HFFc6 (cell line): ENCODE measurements around the gene MAP3K4. TPM values are rescaled to one million over a fixed set of nuclear protein-coding genes. Genes with fewer than 3 reads are reported as not detected.
A peak's percentile ranks its signal among the peaks of the same experiment; 100 is the strongest.
"Not testable (repeated sequence)": the region's sequence is repeated elsewhere in the genome, so short reads cannot be mapped to it uniquely, and the experiment has no call there.

Experiments
- DNase-seq: peaks from one replicate; pipeline ENCODE4 v3.0.0-alpha.2; 2018
- H3K27ac Mint-ChIP-seq: 2 replicates; pipeline ENCODE4 v1.8.0; 2020; ENCODE audit warnings: mild to moderate bottlenecking, mixed read lengths
- H3K27me3 Mint-ChIP-seq: 2 replicates; pipeline ENCODE4 v1.8.0; 2021; ENCODE audit warnings: mild to moderate bottlenecking, moderate library complexity, mixed read lengths; ENCODE audit not compliant: insufficient read depth
- H3K36me3 Mint-ChIP-seq: 2 replicates; pipeline ENCODE4 v1.8.0; 2021; ENCODE audit warnings: low read depth, mixed read lengths
- H3K4me1 Mint-ChIP-seq: 2 replicates; pipeline ENCODE4 v1.8.0; 2020; ENCODE audit warnings: low read depth, mixed read lengths
- H3K4me3 Mint-ChIP-seq: 2 replicates; pipeline ENCODE4 v1.8.0; 2020; ENCODE audit warnings: mild to moderate bottlenecking, moderate library complexity, mixed read lengths
- H3K9me3 Mint-ChIP-seq: 2 replicates; pipeline ENCODE4 v1.8.0; 2020; ENCODE audit warnings: mild to moderate bottlenecking, mixed read lengths
- total RNA-seq, 6 experiments: library from RNA; stranded (reverse); fragmentation: NEBNext Ultra II Directional; extraction: Animal tissue kit (Norgen Biotek cat#: 25700); gene quantifications; 2 replicates in 1 of 6; 3 replicates in 5 of 6; pipeline ENCODE4 v1.2.3, GENCODE V29; 2021
- TF ChIP-seq, protein P1 (sequence below): fragments of 200-600 bp; sonication (generic); IDR thresholded peaks from 2 replicates; pipeline ENCODE4 v1.5.0; 2021; ENCODE audit warnings: antibody characterized with exemption, mild to moderate bottlenecking

The MAP3K4 gene
- total RNA-seq, 6 experiments from 2014 or later = 16.8 to 26.2 (median 22.3) TPM

DNA sequence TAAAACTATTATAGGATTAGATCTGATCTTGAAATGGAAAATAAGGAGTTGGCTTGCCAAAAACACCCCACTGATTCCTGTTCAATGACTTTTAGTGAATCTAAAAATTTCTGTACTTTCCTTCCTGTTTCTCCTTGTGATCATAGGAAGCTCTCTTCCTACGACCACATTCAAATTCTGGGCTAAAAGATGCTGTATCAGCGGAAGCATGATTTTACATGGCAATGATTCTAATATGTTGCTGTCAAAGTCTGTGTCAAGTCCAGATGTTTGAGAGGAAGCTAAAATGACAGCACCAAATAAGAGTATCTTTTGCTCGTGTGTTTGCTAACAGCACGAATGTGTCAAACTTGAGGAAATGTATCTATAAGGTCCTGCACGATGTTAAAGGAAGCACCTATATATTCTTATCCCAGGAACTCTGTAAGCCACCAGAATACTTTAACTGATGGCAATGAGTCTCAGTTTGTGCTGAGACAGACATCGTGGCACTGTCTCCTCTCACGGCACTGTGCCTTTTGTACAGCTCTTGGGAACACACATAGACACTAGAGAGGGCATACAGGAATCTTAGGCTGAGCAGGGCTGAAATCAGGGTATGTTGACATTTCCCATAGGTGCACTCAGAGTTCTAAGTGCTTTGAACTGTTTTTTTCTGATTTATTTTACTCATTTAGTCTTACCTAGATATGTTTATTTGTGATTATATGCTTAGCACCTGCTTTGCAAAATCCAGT lies 24.9 kb upstream of the MAP3K4 start:
- H3K36me3 Mint-ChIP-seq = no peaks in the 10 kb centered on the region
- H3K4me1 Mint-ChIP-seq = peaks cover 7% of the 10 kb centered on the region
- TF ChIP-seq, protein P1, sequence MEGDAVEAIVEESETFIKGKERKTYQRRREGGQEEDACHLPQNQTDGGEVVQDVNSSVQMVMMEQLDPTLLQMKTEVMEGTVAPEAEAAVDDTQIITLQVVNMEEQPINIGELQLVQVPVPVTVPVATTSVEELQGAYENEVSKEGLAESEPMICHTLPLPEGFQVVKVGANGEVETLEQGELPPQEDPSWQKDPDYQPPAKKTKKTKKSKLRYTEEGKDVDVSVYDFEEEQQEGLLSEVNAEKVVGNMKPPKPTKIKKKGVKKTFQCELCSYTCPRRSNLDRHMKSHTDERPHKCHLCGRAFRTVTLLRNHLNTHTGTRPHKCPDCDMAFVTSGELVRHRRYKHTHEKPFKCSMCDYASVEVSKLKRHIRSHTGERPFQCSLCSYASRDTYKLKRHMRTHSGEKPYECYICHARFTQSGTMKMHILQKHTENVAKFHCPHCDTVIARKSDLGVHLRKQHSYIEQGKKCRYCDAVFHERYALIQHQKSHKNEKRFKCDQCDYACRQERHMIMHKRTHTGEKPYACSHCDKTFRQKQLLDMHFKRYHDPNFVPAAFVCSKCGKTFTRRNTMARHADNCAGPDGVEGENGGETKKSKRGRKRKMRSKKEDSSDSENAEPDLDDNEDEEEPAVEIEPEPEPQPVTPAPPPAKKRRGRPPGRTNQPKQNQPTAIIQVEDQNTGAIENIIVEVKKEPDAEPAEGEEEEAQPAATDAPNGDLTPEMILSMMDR = no peak
- no peaks in the 10 kb centered on the region for H3K9me3 Mint-ChIP-seq
- DNase-seq = no peak
- H3K4me3 Mint-ChIP-seq = no peak overlapping the region
- peaks cover 15% of the 10 kb centered on the region for H3K27me3 Mint-ChIP-seq
- no peak overlapping the region for H3K27ac Mint-ChIP-seq

DNA sequence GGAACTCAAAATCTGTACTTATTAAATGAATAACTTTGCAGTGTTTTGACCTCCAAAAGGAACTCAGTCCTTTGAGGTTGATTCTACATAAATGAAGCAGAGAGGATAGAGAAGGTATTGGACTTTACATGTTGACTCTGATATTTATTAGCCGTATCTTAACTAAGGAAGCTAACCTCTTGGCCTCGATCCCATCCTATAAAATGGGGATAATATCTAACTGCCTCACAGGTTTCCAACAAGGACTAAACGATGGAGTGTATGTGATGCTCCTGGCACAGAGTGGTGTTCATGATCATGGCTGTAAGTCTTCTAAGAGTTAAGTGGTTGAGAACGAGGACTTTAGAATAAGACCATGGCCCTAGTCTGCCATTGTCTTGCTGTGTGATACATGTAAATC lies 24.2 kb upstream of the MAP3K4 start:
- Mint-ChIP-seq H3K27me3 (peaks cover 15% of the 10 kb centered on the region), H3K9me3 (no peaks in the 10 kb centered on the region), H3K27ac (no peak overlapping the region), H3K4me3 (no peak overlapping the region), H3K36me3 (no peaks in the 10 kb centered on the region), H3K4me1 (peaks cover 14% of the 10 kb centered on the region)
- TF ChIP-seq, protein P1 = no peak
- no peak for DNase-seq

DNA sequence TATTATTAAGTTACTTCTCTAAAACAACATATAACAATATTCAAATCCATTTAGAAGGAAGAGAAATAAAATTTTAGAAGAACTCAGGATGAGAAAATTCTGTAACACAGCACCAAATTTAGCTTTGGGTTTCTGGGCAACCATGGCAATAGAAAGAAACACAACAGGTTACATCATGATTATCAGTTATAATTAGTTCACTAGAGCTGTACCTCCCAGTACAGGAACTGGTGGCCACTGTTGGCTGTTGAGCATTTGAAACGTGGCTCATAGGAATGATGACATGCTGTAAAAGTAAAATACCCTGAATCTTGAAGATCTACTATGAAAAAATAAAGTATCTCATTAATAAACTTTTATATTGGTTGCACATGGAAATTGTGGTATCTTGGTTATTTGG lies 23.7 kb upstream of the MAP3K4 start:
- TF ChIP-seq, protein P1 = no peak
- DNase-seq = no peak

DNA sequence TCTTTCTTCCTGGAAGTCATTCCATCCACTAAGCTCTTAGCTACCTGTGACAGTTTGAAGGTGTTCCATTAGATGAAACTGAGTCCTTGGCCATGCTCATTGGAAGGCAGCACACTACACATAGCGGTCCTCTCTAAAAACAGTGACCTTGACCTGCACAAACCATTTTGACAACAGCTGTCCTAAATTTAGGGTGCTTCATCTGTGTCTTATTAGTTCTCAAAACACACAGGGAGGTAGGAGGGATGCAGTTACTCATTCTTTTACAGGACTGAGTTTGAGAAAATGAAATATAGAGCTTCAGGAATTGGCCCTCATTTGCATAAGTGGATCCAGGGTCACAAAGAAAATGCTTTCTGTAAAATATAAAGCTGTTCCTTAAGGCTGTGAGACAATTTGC lies 20.4 kb upstream of the MAP3K4 start:
- Mint-ChIP-seq H3K36me3 (no peaks in the 10 kb centered on the region), H3K4me1 (peaks cover 46% of the 10 kb centered on the region), H3K27me3 (peaks cover 18% of the 10 kb centered on the region), H3K9me3 (no peaks in the 10 kb centered on the region), H3K27ac (no peak overlapping the region), H3K4me3 (no peak overlapping the region)
- no peak for DNase-seq
- TF ChIP-seq, protein P1 = no peak

More for the DNA sequence above, 23.7 kb upstream of the MAP3K4 start:
- no peaks in the 10 kb centered on the region for H3K9me3 Mint-ChIP-seq
- H3K27ac Mint-ChIP-seq = no peak overlapping the region
- H3K4me3 Mint-ChIP-seq = no peak overlapping the region
- peaks cover 15% of the 10 kb centered on the region for H3K27me3 Mint-ChIP-seq
- peaks cover 19% of the 10 kb centered on the region for H3K4me1 Mint-ChIP-seq
- no peaks in the 10 kb centered on the region for H3K36me3 Mint-ChIP-seq

DNA sequence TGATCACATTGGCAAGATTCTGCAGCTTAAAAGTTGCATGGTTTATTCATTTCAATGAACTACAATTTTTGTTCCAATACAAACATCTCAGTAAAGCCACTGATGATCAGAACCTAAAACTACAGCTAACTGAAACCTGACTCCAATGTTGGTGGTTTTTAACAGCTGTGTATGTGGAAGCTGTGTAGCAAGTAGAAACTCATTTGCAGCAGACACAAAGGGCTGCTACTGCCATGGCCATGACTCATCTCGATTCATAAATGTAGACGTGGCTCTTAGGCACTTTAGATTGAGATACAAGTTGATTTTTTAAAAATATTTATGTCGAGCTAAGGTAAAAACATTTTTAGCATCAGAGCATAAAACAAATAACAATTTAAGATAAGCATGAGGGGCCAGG lies 19.5 kb upstream of the MAP3K4 start:
- TF ChIP-seq, protein P1 = no peak
- peak; percentile 78 for DNase-seq
- Mint-ChIP-seq H3K36me3 (no peaks in the 10 kb centered on the region), H3K27me3 (peaks cover 16% of the 10 kb centered on the region), H3K4me3 (no peak overlapping the region; the same call in 1 of the 2 replicates), H3K4me1 (peaks cover 47% of the 10 kb centered on the region), H3K9me3 (no peaks in the 10 kb centered on the region), H3K27ac (peak overlapping the region; percentile 92)

DNA sequence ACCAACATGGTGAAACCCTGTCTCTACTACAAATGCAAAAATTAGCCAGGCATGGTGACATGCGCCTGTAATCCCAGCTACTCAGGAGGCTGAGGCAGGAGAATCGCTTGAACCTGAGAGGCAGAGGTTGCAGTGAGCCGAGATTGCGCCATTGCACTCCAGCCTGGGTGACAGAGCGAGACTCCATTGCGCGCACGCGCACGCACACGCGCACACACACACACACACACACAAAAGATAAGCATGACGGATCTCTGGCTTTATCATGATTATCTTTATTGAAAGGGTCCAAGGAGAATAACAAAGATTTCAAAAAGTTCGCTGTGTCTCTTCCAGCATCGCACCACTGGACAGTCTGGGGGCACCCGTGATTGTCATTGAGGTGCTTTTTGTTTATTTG lies 19.0 kb upstream of the MAP3K4 start:
- Mint-ChIP-seq H3K4me1 (peaks cover 50% of the 10 kb centered on the region), H3K27ac (peak overlapping the region; percentile 92), H3K27me3 (peaks cover 16% of the 10 kb centered on the region)
- H3K9me3 Mint-ChIP-seq, DNase-seq, H3K36me3 Mint-ChIP-seq, H3K4me3 Mint-ChIP-seq: not testable (repeated sequence)
